Sigmoid colon (tissue), 7 donors: ENCODE results near the gene MTG2. TPM values are rescaled to one million over a fixed set of nuclear protein-coding genes. Genes with fewer than 3 reads are reported as not detected.

Source experiments
- DNase-seq: peaks from one replicate; pipeline ENCODE4 v3.0.0-alpha.2; 2019
- H3K27ac ChIP-seq, 4 donors: fragments of 200-600 bp; sonication (generic); one replicate each; pipeline ENCODE4 v1.5.1; 2016 to 2019; ENCODE audit warnings: mild to moderate bottlenecking in 1 of 4
- H3K27me3 ChIP-seq, 3 donors: fragments of 200-600 bp; sonication (generic); one replicate each; pipeline ENCODE4 v1.5.1; 2019; ENCODE audit warnings: mild to moderate bottlenecking in 1 of 3
- H3K36me3 ChIP-seq, 4 donors: fragments of 200-600 bp; sonication (generic); one replicate each; pipeline ENCODE4 v1.5.1; 2016 to 2019
- H3K4me1 ChIP-seq, 4 donors: fragments of 200-600 bp; sonication (generic); one replicate each; pipeline ENCODE4 v1.5.1; 2017 to 2019
- H3K4me3 ChIP-seq, 4 donors: fragments of 200-600 bp; sonication (generic); one replicate each; pipeline ENCODE4 v1.5.1; 2017 to 2019; ENCODE audit warnings: mild to moderate bottlenecking in 2 of 4, moderate library complexity in 1 of 4
- H3K9me3 ChIP-seq, 4 donors: fragments of 200-600 bp in 3 of 4; sonication (generic) in 3 of 4; one replicate each; pipeline versions ENCODE4 v1.5.1 to v1.6.1; 2013 to 2019
- CTCF ChIP-seq, 4 experiments: fragments of 450-650 bp in 3 of 4; fragments of 200-600 bp in 1 of 4; IDR thresholded peaks; one replicate each; pipeline ENCODE4 v1.5.1; 2016 to 2019; ENCODE audit warnings: antibody characterized with exemption in 4 of 4, mild to moderate bottlenecking in 3 of 4, moderate library complexity in 2 of 4
- EP300 ChIP-seq, 4 donors: sonication (generic); formaldehyde crosslinking; IDR thresholded peaks; one replicate each; pipeline ENCODE4 v1.6.1; 2017; ENCODE audit warnings: antibody characterized with exemption in 4 of 4
- POLR2A ChIP-seq, 2 donors: fragments of 450-650 bp; IDR thresholded peaks; one replicate each; pipeline ENCODE4 v1.6.1; 2016; ENCODE audit warnings: antibody characterized with exemption in 2 of 2, mild to moderate bottlenecking in 2 of 2, moderate library complexity in 2 of 2
- POLR2AphosphoS5 ChIP-seq, 4 donors: sonication (generic); formaldehyde crosslinking; IDR thresholded peaks; one replicate each; pipeline ENCODE4 v1.6.1; 2017; ENCODE audit warnings: antibody characterized with exemption in 4 of 4
- WGBS, 2 donors: extraction: QIAGEN DNeasy Blood & Tissue Kit; methylation state at CpG; one replicate each; pipeline ENCODE4 v1.1.7; 2013; 5-methylcytosine and 5-hydroxymethylcytosine counted together
- intact Hi-C: fragments of 100-400 bp; cut with DNase I; formaldehyde crosslinking; loops from one replicate; pipeline ENCODE4 v1.15.1; 2023
- polyA plus RNA-seq, 3 donors: library from polyadenylated mRNA; stranded (reverse); fragments of 200-250 nt; gene quantifications; one replicate each; pipeline ENCODE4 v1.2.3, GENCODE V29; 2013
- total RNA-seq, 4 donors: library from RNA; depleted of rRNA; stranded (reverse); fragments of >200 nt; gene quantifications; one replicate each; pipeline ENCODE4 v1.1.0, GENCODE V29; 2016
- donor health status: healthy with polysubstance abuse.
- donor health status: Bipolar disorder and iron deficiency.
- donor health status: healthy.

The MTG2 gene
- total and polyA plus RNA-seq, 7 donors, result 13.3 to 32.3 (median 23.9) TPM

GRCh38 chr20:62237801-62238568, 55.2 kb downstream of the MTG2 start, which contains the start of gene OSBPL2:
Gene OSBPL2 (plus strand): TSS chr20:62238521. CDS start chr20:62256185, 17,664 bp downstream.
- peaks cover 0 to 21% (median 20%) of the 10 kb centered on the region in 4 donors for H3K4me1 ChIP-seq
- peak within 1 kb of the TSS; percentile 81 to 87 (median 85) for H3K27ac ChIP-seq
- H3K27me3 ChIP-seq, result peaks cover 0 to 9% (median 5%) of the 10 kb centered on the region in 3 donors
- no peaks in the 10 kb centered on the region for H3K9me3 ChIP-seq
- peak; percentile 100 for DNase-seq
- intact Hi-C loops, result loop anchor here (1.0 to 5.0 kb wide), 3 partner anchors 55 to 149 kb away; partner anchors contain the start of genes MTG2, PSMA7, RPS21 and SS18L1
- H3K36me3 ChIP-seq, result peaks cover 0 to 5% (median 2%) of the 10 kb centered on the region in 4 donors
- TF ChIP-seq POLR2AphosphoS5 (IDR thresholded peaks at IDR 0.05) (peak in 3 of 4 donors; percentile 33 to 54 (median 53)), EP300 (IDR thresholded peaks at IDR 0.05) (no peak), CTCF (IDR thresholded peaks at IDR 0.05) (no peak)
- 1 to 2% methylated on average over 55 of the region's 55 CpGs for WGBS, 2 donors
- H3K4me3 ChIP-seq, result peak within 1 kb of the TSS; percentile 62 to 96 (median 94)

- intact Hi-C loops, result loop anchor here (1.0 to 5.0 kb wide), 3 partner anchors 55 to 149 kb away; partner anchors contain the start of genes MTG2, PSMA7, RPS21 and SS18L1
- TF ChIP-seq POLR2AphosphoS5 (IDR thresholded peaks at IDR 0.05), result no peak
- no peak for TF ChIP-seq POLR2A (IDR thresholded peaks at IDR 0.05)
- TF ChIP-seq CTCF (IDR thresholded peaks at IDR 0.05), result no peak
- TF ChIP-seq EP300 (IDR thresholded peaks at IDR 0.05), result no peak
- 1% methylated on average over 70 of the region's 70 CpGs for WGBS, 2 donors
These were observed 55.9 kb downstream of the MTG2 start for GRCh38 chr20:62238569-62239277.

GRCh38 chr20:62239278-62239879, 56.6 kb downstream of the MTG2 start:
- Histone ChIP-seq H3K27ac (peak overlapping the region; percentile 81 to 87 (median 85)), H3K4me1 (peaks cover 0 to 21% (median 20%) of the 10 kb centered on the region in 4 donors), H3K36me3 (peaks cover 0 to 5% (median 2%) of the 10 kb centered on the region in 4 donors), H3K4me3 (peak overlapping the region; percentile 62 to 96 (median 94)), H3K9me3 (no peaks in the 10 kb centered on the region), H3K27me3 (no peaks in the 10 kb centered on the region)
- DNase-seq, result no peak
- intact Hi-C loops, result loop anchor here (5.0 kb wide), 2 partner anchors 97 to 148 kb away; partner anchors contain the start of genes PSMA7, RPS21 and SS18L1
- TF ChIP-seq EP300 (IDR thresholded peaks at IDR 0.05) (no peak), POLR2A (IDR thresholded peaks at IDR 0.05) (no peak), CTCF (IDR thresholded peaks at IDR 0.05) (no peak), POLR2AphosphoS5 (IDR thresholded peaks at IDR 0.05) (no peak)
- WGBS, 2 donors, result 13 to 54% methylated on average over 23 of the region's 23 CpGs

More at GRCh38 chr20:62238569-62239277, 55.9 kb downstream of the MTG2 start:
- Histone ChIP-seq H3K4me1 (peaks cover 0 to 21% (median 20%) of the 10 kb centered on the region in 4 donors), H3K27me3 (peaks cover 0 to 2% (median 0%) of the 10 kb centered on the region in 3 donors), H3K27ac (peak overlapping the region; percentile 81 to 87 (median 85)), H3K4me3 (peak overlapping the region; percentile 62 to 96 (median 94)), H3K36me3 (peaks cover 0 to 5% (median 2%) of the 10 kb centered on the region in 4 donors), H3K9me3 (no peaks in the 10 kb centered on the region)
- no peak for DNase-seq

- Histone ChIP-seq H3K27ac (no peak overlapping the region), H3K36me3 (peaks cover 0 to 5% (median 2%) of the 10 kb centered on the region in 4 donors), H3K27me3 (no peaks in the 10 kb centered on the region), H3K9me3 (no peaks in the 10 kb centered on the region), H3K4me1 (peaks cover 0 to 21% (median 20%) of the 10 kb centered on the region in 4 donors), H3K4me3 (no peak overlapping the region)
- intact Hi-C loops, result no loop called here
- no peak for DNase-seq
- 86 to 87% methylated on average over 13 of the region's 13 CpGs for WGBS, 2 donors
- TF ChIP-seq CTCF (IDR thresholded peaks at IDR 0.05) (no peak), POLR2A (IDR thresholded peaks at IDR 0.05) (no peak), POLR2AphosphoS5 (IDR thresholded peaks at IDR 0.05) (no peak), EP300 (IDR thresholded peaks at IDR 0.05) (no peak)
These were observed 57.3 kb downstream of the MTG2 start for GRCh38 chr20:62240020-62240685.
